H1 (cell line): ENCODE measurements around the gene CTSH. TPM values are rescaled to one million over a fixed set of nuclear protein-coding genes. Genes with fewer than 3 reads are reported as not detected.

Source experiments
- CTCF ChIA-PET: fragments of 300-600 bp; sonication (Branson Sonifier 250); formaldehyde crosslinking; loops from one replicate; lab custom pipeline; 2021; ENCODE audit not compliant: partially characterized antibody; lab: Charles Lee
- POLR2A ChIA-PET: fragments of 300-600 bp; sonication (Branson Sonifier 250); formaldehyde crosslinking; loops from one replicate; lab custom pipeline; 2021; ENCODE audit warnings: inconsistent platforms; ENCODE audit not compliant: partially characterized antibody; lab: Charles Lee
- DNase-seq, 2 experiments: peaks; one replicate each; pipeline versions ENCODE4 v3.0.0 to v3.0.0-alpha.2; 2010 to 2022; ENCODE audit warnings: low spot score in 2 of 2, low read depth in 1 of 2, mixed read lengths in 1 of 2
- FAIRE-seq: peaks from 2 replicates; lab custom pipeline; 2011; peaks lifted over from hg19 to GRCh38; lab: Jason Lieb, UNC
- H2AFZ ChIP-seq: 2 replicates; pipeline ENCODE4 v1.8.1; 2012; ENCODE audit warnings: low read length, inconsistent platforms
- H2AK5ac ChIP-seq: 2 replicates; pipeline ENCODE4 v1.6.1; 2013; ENCODE audit warnings: low read depth, low read length
- H2BK120ac ChIP-seq: replicated peaks from 2 replicates; pipeline ENCODE3; 2013; ENCODE audit warnings: low read depth, low read length, inconsistent platforms
- H2BK12ac ChIP-seq: 2 replicates; pipeline ENCODE4 v1.6.1; 2013; ENCODE audit warnings: low read depth, low read length
- H2BK15ac ChIP-seq: 2 replicates; pipeline ENCODE4 v1.6.1; 2013; ENCODE audit warnings: low read length
- H2BK20ac ChIP-seq: 2 replicates; pipeline ENCODE4 v1.6.1; 2013; ENCODE audit warnings: low read length
- H2BK5ac ChIP-seq: 2 replicates; pipeline ENCODE4 v1.6.1; 2013; ENCODE audit warnings: low read depth, low read length
- H3K14ac ChIP-seq: 2 replicates; pipeline ENCODE4 v1.6.1; 2013; ENCODE audit warnings: inconsistent platforms; ENCODE audit not compliant: insufficient read length
- H3K18ac ChIP-seq: 2 replicates; pipeline ENCODE4 v1.6.1; 2013; ENCODE audit warnings: low read length; ENCODE audit errors: extremely low read depth
- H3K23ac ChIP-seq: 2 replicates; pipeline ENCODE4 v1.6.1; 2013; ENCODE audit warnings: inconsistent platforms; ENCODE audit not compliant: insufficient read length
- H3K23me2 ChIP-seq: 2 replicates; pipeline ENCODE4 v1.6.1; 2013; ENCODE audit warnings: low read depth, low read length
- H3K27ac ChIP-seq: 2 replicates; pipeline ENCODE4 v1.6.1; 2011; ENCODE audit warnings: low read depth, low read length, inconsistent platforms
- H3K27me3 ChIP-seq, 4 experiments: replicated peaks in 1 of 4; 1 replicate in 1 of 4; 2 replicates in 3 of 4; pipeline versions ENCODE4 v1.6.1 to v1.8.1; 2011 to 2013; ENCODE audit warnings: low read length in 3 of 4, mild to moderate bottlenecking in 3 of 4, inconsistent platforms in 2 of 4, mixed read lengths in 2 of 4, moderate library complexity in 1 of 4; ENCODE audit not compliant: control insufficient read depth in 3 of 4, insufficient read depth in 3 of 4; ENCODE audit errors: extremely low read depth in 1 of 4
- H3K36me3 ChIP-seq, 4 experiments: 2 replicates each; pipeline versions ENCODE4 v1.6.1 to v1.8.1; 2011 to 2013; ENCODE audit warnings: mild to moderate bottlenecking in 4 of 4, low read length in 3 of 4, moderate library complexity in 2 of 4, control low read depth in 1 of 4, inconsistent platforms in 1 of 4; ENCODE audit not compliant: insufficient read depth in 4 of 4, control insufficient read depth in 2 of 4
- H3K4ac ChIP-seq: replicated peaks from 2 replicates; pipeline ENCODE3; 2013; ENCODE audit warnings: low read length, low read depth, mixed read lengths, inconsistent platforms; ENCODE audit not compliant: insufficient read length
- H3K4me1 ChIP-seq, 4 experiments: replicated peaks in 1 of 4; 1 replicate in 1 of 4; 2 replicates in 3 of 4; pipeline versions ENCODE4 v1.6.1 to v1.8.1; 2011 to 2013; ENCODE audit warnings: low read length in 3 of 4, inconsistent platforms in 2 of 4, mixed read lengths in 1 of 4; ENCODE audit not compliant: insufficient read depth in 4 of 4, control insufficient read depth in 3 of 4
- H3K4me2 ChIP-seq, 2 experiments: 2 replicates each; pipeline versions ENCODE4 v1.6.1 to v1.8.1; 2011 to 2013; ENCODE audit warnings: low read depth in 2 of 2, low read length in 2 of 2, control low read depth in 1 of 2, inconsistent platforms in 1 of 2, mild to moderate bottlenecking in 1 of 2; ENCODE audit not compliant: insufficient read depth in 1 of 2
- H3K4me3 ChIP-seq, 4 experiments: fragments of 200-600, 300-600 bp in 1 of 4; sonication (generic), shearing (Covaris generic), sonication (Bioruptor Twin) in 1 of 4; 2 replicates each; pipeline versions ENCODE4 v1.5.1 to v1.8.1; 2011 to 2016; ENCODE audit warnings: low read length in 4 of 4, low read depth in 3 of 4, control low read depth in 2 of 4, inconsistent platforms in 2 of 4, mild to moderate bottlenecking in 2 of 4, mixed read lengths in 1 of 4, moderate library complexity in 1 of 4; ENCODE audit not compliant: insufficient read depth in 2 of 4; ENCODE audit errors: extremely low read depth in 1 of 4
- H3K56ac ChIP-seq: replicated peaks from 2 replicates; pipeline ENCODE3; 2013; ENCODE audit warnings: low read depth, mild to moderate bottlenecking, mixed read lengths, low read length, inconsistent platforms; ENCODE audit not compliant: insufficient read length
- H3K79me1 ChIP-seq: 2 replicates; pipeline ENCODE4 v1.6.1; 2013; ENCODE audit warnings: low read depth, low read length, control low read depth
- H3K79me2 ChIP-seq, 2 experiments: 2 replicates each; pipeline versions ENCODE4 v1.6.1 to v1.8.1; 2012 to 2013; ENCODE audit warnings: low read length in 2 of 2, mild to moderate bottlenecking in 2 of 2, inconsistent platforms in 1 of 2; ENCODE audit not compliant: insufficient read depth in 2 of 2, control insufficient read depth in 1 of 2
- H3K9ac ChIP-seq, 4 experiments: replicated peaks in 1 of 4; 1 replicate in 1 of 4; 2 replicates in 3 of 4; pipeline versions ENCODE4 v1.6.1 to v1.8.1; 2011 to 2013; ENCODE audit warnings: low read depth in 3 of 4, low read length in 3 of 4, control low read depth in 2 of 4, mild to moderate bottlenecking in 2 of 4, moderate library complexity in 2 of 4, inconsistent platforms in 1 of 4; ENCODE audit errors: extremely low read depth in 1 of 4
- H3K9me3 ChIP-seq, 2 experiments: 2 replicates each; pipeline versions ENCODE4 v1.6.1 to v1.8.1; 2012 to 2013; ENCODE audit warnings: mild to moderate bottlenecking in 2 of 2, moderate library complexity in 2 of 2, control low read depth in 1 of 2, inconsistent platforms in 1 of 2, low read depth in 1 of 2, low read length in 1 of 2, mixed read lengths in 1 of 2; ENCODE audit not compliant: insufficient read depth in 2 of 2
- H4K20me1 ChIP-seq, 2 experiments: replicated peaks in 1 of 2; 2 replicates each; pipeline versions ENCODE3 to v1.8.1; 2011 to 2013; ENCODE audit warnings: inconsistent platforms in 2 of 2, low read length in 2 of 2, mild to moderate bottlenecking in 1 of 2; ENCODE audit not compliant: insufficient read depth in 2 of 2, control insufficient read depth in 1 of 2
- H4K5ac ChIP-seq: 2 replicates; pipeline ENCODE4 v1.6.1; 2013; ENCODE audit warnings: low read length, low read depth, mixed read lengths, inconsistent platforms; ENCODE audit not compliant: insufficient read length
- H4K8ac ChIP-seq: 2 replicates; pipeline ENCODE4 v1.8.0; 2013; ENCODE audit warnings: mild to moderate bottlenecking, moderate library complexity, low read length, inconsistent platforms; ENCODE audit not compliant: insufficient read depth; ENCODE audit errors: extremely low read depth
- H4K91ac ChIP-seq: replicated peaks from 2 replicates; pipeline ENCODE3; 2013; ENCODE audit warnings: low read length, mixed read lengths, inconsistent platforms; ENCODE audit not compliant: insufficient read length
- BACH1 ChIP-seq: IDR thresholded peaks from 2 replicates; pipeline ENCODE4 v1.6.1; 2012; ENCODE audit warnings: low read length, improper control_type of control experiment
- CEBPB ChIP-seq: IDR thresholded peaks from 2 replicates; pipeline ENCODE4 v1.6.1; 2012; ENCODE audit warnings: low read depth, low read length
- CHD1 ChIP-seq: IDR thresholded peaks from 2 replicates; pipeline ENCODE4 v1.6.1; 2012; ENCODE audit warnings: low read depth, low read length, improper control_type of control experiment
- E2F6 ChIP-seq: IDR thresholded peaks from 2 replicates; pipeline ENCODE4 v1.6.1; 2012; ENCODE audit warnings: inconsistent platforms
- EP300 ChIP-seq, 2 experiments: IDR thresholded peaks; 1 replicate in 1 of 2; 2 replicates in 1 of 2; pipeline ENCODE4 v1.6.1; 2011 to 2012; ENCODE audit warnings: low read depth in 2 of 2, low read length in 2 of 2, mild to moderate bottlenecking in 2 of 2, borderline replicate concordance in 1 of 2, inconsistent platforms in 1 of 2, moderate library complexity in 1 of 2
- MAFK ChIP-seq: IDR thresholded peaks from 2 replicates; pipeline ENCODE4 v1.6.1; 2012; ENCODE audit warnings: low read depth, mild to moderate bottlenecking, improper control_type of control experiment, low read length
- USF2 ChIP-seq: IDR thresholded peaks from 2 replicates; pipeline ENCODE4 v1.6.1; 2011; ENCODE audit warnings: low read length, improper control_type of control experiment
- WGBS, 2 experiments: shearing (Covaris generic) in 1 of 2; methylation state at CpG; one replicate each; pipeline versions ENCODE4 v1.1.6 to v1.1.7; 2013 to 2015; ENCODE audit warnings: low lambda C conversion rate in 2 of 2, mixed read lengths in 2 of 2, inconsistent platforms in 1 of 2, low coverage in 1 of 2, missing lambda C conversion rate in 1 of 2; ENCODE audit not compliant: insufficient replicate concordance in 2 of 2, insufficient coverage in 1 of 2, insufficient read length in 1 of 2; ENCODE audit errors: extremely low coverage in 1 of 2, missing lambda C conversion rate in 1 of 2; 5-methylcytosine and 5-hydroxymethylcytosine counted together
- polyA plus RNA-seq, 7 experiments: library from polyadenylated mRNA; depleted of rRNA in 3 of 7; stranded (reverse) in 5 of 7; unstranded in 2 of 7; fragments of >200 nt in 5 of 7; fragments of 200-250 nt in 2 of 7; gene quantifications; 1 replicate in 5 of 7; 2 replicates in 1 of 7; 4 replicates in 1 of 7; pipeline versions ENCODE4 v1.2.1 to v1.2.3, GENCODE V29; 2011 to 2013; ENCODE audit warnings: missing spikeins in 2 of 7, mixed read lengths in 2 of 7
- total RNA-seq: library from RNA; stranded (reverse); fragmentation: NEBNext Ultra II Directional; extraction: Animal tissue kit (Norgen Biotek cat#: 25700); gene quantifications from 2 replicates; pipeline ENCODE4 v1.2.1, GENCODE V29; 2021

The CTSH gene
- total and polyA plus RNA-seq, 2 of the 8 experiments (the other 6 are each of a cell fraction or from before 2014, with no cell fraction given): 34.0 to 36.8 TPM

GRCh38 chr15:78943692-78944091 lies 1.2 kb downstream of the CTSH start:
- peaks cover 8% of the 10 kb centered on the region; the same call in 1 of the 2 replicates for H3K23me2 ChIP-seq
- H2BK20ac ChIP-seq: no peak overlapping the region
- H3K36me3 ChIP-seq: no peaks in the 10 kb centered on the region
- H3K4me1 ChIP-seq: peaks cover 0 to 16% (median 10%) of the 10 kb centered on the region in 4 experiments; a peak in 5 of 7 replicates
- no peak overlapping the region for H3K9ac ChIP-seq
- no peak overlapping the region for H4K5ac ChIP-seq
- H3K14ac ChIP-seq: no peak overlapping the region
- no peaks in the 10 kb centered on the region for H3K9me3 ChIP-seq
- H3K23ac ChIP-seq: no peak overlapping the region
- TF ChIP-seq CHD1 (no peak), MAFK (no peak), USF2 (no peak), E2F6 (peak; percentile 37; the same call in 1 of the 2 replicates), EP300 (IDR thresholded peaks at IDR 0.05; ENCODE audit: borderline replicate concordance in 1 of 2, low read depth in 2 of 2, low read length in 2 of 2) (no peak), BACH1 (no peak), CEBPB (no peak)
- TF ChIP-seq, all 59 proteins: peak for 1
- Histone ChIP-seq H3K27me3 (peaks cover 0 to 12% (median 11%) of the 10 kb centered on the region in 4 experiments; a peak in 5 of 7 replicates), H2BK15ac (no peak overlapping the region), H3K18ac (no peak overlapping the region), H4K20me1 (no peaks in the 10 kb centered on the region), H4K91ac (no peak overlapping the region), H2AFZ (no peak overlapping the region), H3K4me3 (0 out of 8 replicates have a peak overlapping the region, but pooled peaks of 1 of the 4 experiments have one; percentile 66), H3K79me2 (no peaks in the 10 kb centered on the region), H2AK5ac (no peak overlapping the region), H2BK120ac (no peak overlapping the region), H3K27ac (no peak overlapping the region), H2BK12ac (no peak overlapping the region), H3K4ac (no peak overlapping the region), H3K56ac (no peak overlapping the region), H2BK5ac (no peak overlapping the region), H3K4me2 (peak overlapping the region in 1 of 2 experiments; percentile 77; a peak in 3 of 4 replicates), H4K8ac (no peak overlapping the region; the same call in 1 of the 2 replicates), H3K79me1 (no peaks in the 10 kb centered on the region)
- ChIA-PET CTCF (interaction anchor here (0.7 to 2.6 kb wide), 9 partner anchors 13 to 82 kb away, joined by 3 to 13 read pairs (median 4); no protein-coding TSS in a partner anchor), POLR2A (interaction anchor here (1.1 to 1.6 kb wide), 3 partner anchors 35 to 71 kb away, joined by 3 to 6 read pairs (median 3); partner anchors contain the start of gene MORF4L1)
- WGBS, 2 experiments: 85% methylated on average over 7 of the region's 7 CpGs; no CpG with 5 or more reads in 1 of the 2 experiments
- FAIRE-seq (no peak), DNase-seq (no peak)
